ENCODE data around the gene TCTA. TPM values are rescaled to one million over a fixed set of nuclear protein-coding genes. Genes with fewer than 3 reads are reported as not detected.

Gene TCTA
- total and polyA plus RNA-seq, 9 of the 15 experiments (the other 6 are each of a cell fraction or from before 2014, with no cell fraction given), result 4.0 to 15.4 (median 8.2) TPM

DNA sequence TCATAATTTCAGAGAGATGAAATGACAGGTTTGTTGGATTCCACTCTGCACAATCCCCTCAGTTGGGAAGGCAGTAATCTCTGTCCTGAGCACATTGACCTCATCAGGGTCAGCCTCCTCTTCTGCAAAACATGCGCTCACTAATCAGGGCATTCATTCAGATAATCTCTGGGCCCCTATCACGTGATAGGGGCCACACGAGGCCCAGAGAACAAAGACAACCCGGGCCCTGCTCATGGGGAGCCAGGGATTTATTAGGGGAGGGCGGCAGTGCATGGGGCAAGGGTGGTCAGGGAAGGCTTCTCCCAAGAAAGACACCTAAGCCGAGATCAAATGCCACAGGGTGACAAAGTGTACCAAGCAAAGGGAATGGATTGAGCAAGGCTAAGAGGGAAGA is 1.1 kb downstream of the TCTA start (continued):
- TF ChIP-seq, protein P1, sequence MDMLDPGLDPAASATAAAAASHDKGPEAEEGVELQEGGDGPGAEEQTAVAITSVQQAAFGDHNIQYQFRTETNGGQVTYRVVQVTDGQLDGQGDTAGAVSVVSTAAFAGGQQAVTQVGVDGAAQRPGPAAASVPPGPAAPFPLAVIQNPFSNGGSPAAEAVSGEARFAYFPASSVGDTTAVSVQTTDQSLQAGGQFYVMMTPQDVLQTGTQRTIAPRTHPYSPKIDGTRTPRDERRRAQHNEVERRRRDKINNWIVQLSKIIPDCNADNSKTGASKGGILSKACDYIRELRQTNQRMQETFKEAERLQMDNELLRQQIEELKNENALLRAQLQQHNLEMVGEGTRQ (CRISPR knock-in tag; IDR thresholded peaks at IDR 0.05), result 0 out of 2 replicates have a peak, but pooled peaks have one; percentile 18
- no peak for TF ChIP-seq RBFOX2 (IDR thresholded peaks at IDR 0.05; ENCODE audit: low read depth, low read length)
- no peak for TF ChIP-seq WHSC1 (IDR thresholded peaks at IDR 0.05; ENCODE audit: low read length)
- peak; percentile 69 for TF ChIP-seq RAD51 (IDR thresholded peaks at IDR 0.05; ENCODE audit: borderline replicate concordance, low read depth)
- TF ChIP-seq CBX3 (IDR thresholded peaks at IDR 0.05; ENCODE audit: borderline replicate concordance in 1 of 2, low read length in 2 of 2), result no peak
- no peak for TF ChIP-seq HOXB6 (CRISPR knock-in tag; IDR thresholded peaks at IDR 0.05; ENCODE audit: borderline replicate concordance)
- no peak for TF ChIP-seq HDAC6 (IDR thresholded peaks at IDR 0.05; ENCODE audit: low read depth, low read length)
- no peak for TF ChIP-seq ZNF347 (CRISPR knock-in tag; IDR thresholded peaks at IDR 0.05; ENCODE audit: low read depth)
- TF ChIP-seq, protein P2, sequence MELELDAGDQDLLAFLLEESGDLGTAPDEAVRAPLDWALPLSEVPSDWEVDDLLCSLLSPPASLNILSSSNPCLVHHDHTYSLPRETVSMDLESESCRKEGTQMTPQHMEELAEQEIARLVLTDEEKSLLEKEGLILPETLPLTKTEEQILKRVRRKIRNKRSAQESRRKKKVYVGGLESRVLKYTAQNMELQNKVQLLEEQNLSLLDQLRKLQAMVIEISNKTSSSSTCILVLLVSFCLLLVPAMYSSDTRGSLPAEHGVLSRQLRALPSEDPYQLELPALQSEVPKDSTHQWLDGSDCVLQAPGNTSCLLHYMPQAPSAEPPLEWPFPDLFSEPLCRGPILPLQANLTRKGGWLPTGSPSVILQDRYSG (tag; conservative IDR thresholded peaks at IDR 0.05; ENCODE audit: low read depth), result no peak
- no peak for TF ChIP-seq RBM17 (IDR thresholded peaks at IDR 0.05; ENCODE audit: borderline replicate concordance, low read depth, low read length)
- TF ChIP-seq ZNF699 (CRISPR knock-in tag; IDR thresholded peaks at IDR 0.05; ENCODE audit: insufficient replicate concordance), result no peak
- no peak for TF ChIP-seq DMBX1 (CRISPR knock-in tag; IDR thresholded peaks at IDR 0.05; ENCODE audit: borderline replicate concordance)
- TF ChIP-seq, protein P3, sequence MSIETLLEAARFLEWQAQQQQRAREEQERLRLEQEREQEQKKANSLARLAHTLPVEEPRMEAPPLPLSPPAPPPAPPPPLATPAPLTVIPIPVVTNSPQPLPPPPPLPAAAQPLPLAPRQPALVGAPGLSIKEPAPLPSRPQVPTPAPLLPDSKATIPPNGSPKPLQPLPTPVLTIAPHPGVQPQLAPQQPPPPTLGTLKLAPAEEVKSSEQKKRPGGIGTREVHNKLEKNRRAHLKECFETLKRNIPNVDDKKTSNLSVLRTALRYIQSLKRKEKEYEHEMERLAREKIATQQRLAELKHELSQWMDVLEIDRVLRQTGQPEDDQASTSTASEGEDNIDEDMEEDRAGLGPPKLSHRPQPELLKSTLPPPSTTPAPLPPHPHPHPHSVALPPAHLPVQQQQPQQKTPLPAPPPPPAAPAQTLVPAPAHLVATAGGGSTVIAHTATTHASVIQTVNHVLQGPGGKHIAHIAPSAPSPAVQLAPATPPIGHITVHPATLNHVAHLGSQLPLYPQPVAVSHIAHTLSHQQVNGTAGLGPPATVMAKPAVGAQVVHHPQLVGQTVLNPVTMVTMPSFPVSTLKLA (conservative IDR thresholded peaks at IDR 0.05), result 0 out of 4 replicates have a peak, but pooled peaks of 1 of the 2 experiments have one; percentile 21
- TF ChIP-seq CBFA2T2 (conservative IDR thresholded peaks at IDR 0.05), result 0 out of 2 replicates have a peak, but pooled peaks have one; percentile 11
- no peak for TF ChIP-seq ZNF121 (CRISPR knock-in tag; conservative IDR thresholded peaks at IDR 0.05)
- TF ChIP-seq, protein P4, sequence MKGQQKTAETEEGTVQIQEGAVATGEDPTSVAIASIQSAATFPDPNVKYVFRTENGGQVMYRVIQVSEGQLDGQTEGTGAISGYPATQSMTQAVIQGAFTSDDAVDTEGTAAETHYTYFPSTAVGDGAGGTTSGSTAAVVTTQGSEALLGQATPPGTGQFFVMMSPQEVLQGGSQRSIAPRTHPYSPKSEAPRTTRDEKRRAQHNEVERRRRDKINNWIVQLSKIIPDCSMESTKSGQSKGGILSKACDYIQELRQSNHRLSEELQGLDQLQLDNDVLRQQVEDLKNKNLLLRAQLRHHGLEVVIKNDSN (CRISPR knock-in tag; IDR thresholded peaks at IDR 0.05), result peak; percentile 71
- TF ChIP-seq ZNF444 (CRISPR knock-in tag; IDR thresholded peaks at IDR 0.05), result no peak
- TF ChIP-seq, protein P5, sequence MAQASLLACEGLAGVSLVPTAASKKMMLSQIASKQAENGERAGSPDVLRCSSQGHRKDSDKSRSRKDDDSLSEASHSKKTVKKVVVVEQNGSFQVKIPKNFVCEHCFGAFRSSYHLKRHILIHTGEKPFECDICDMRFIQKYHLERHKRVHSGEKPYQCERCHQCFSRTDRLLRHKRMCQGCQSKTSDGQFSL (CRISPR knock-in tag; IDR thresholded peaks at IDR 0.05), result no peak
- TF ChIP-seq, protein P5 (tag; IDR thresholded peaks at IDR 0.05), result no peak
- TF ChIP-seq, protein P6, sequence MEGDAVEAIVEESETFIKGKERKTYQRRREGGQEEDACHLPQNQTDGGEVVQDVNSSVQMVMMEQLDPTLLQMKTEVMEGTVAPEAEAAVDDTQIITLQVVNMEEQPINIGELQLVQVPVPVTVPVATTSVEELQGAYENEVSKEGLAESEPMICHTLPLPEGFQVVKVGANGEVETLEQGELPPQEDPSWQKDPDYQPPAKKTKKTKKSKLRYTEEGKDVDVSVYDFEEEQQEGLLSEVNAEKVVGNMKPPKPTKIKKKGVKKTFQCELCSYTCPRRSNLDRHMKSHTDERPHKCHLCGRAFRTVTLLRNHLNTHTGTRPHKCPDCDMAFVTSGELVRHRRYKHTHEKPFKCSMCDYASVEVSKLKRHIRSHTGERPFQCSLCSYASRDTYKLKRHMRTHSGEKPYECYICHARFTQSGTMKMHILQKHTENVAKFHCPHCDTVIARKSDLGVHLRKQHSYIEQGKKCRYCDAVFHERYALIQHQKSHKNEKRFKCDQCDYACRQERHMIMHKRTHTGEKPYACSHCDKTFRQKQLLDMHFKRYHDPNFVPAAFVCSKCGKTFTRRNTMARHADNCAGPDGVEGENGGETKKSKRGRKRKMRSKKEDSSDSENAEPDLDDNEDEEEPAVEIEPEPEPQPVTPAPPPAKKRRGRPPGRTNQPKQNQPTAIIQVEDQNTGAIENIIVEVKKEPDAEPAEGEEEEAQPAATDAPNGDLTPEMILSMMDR (IDR thresholded peaks at IDR 0.05 in 2 of 3, conservative IDR thresholded peaks at IDR 0.05 in 1 of 3; ENCODE audit: insufficient read depth in 2 of 3, low read depth in 1 of 3, low read length in 3 of 3), result no peak; a peak in 1 of 6 replicates
- TF ChIP-seq TAF9B (IDR thresholded peaks at IDR 0.05; ENCODE audit: partially characterized antibody), result no peak
- TF ChIP-seq ZNF766 (CRISPR knock-in tag; conservative IDR thresholded peaks at IDR 0.05), result no peak

All from K562 (cell line).